GM19023 (cell line): ENCODE results near the gene CCDC85B.

Source experiments
- ATAC-seq: cut with Tn5 transposase; IDR thresholded peaks from one replicate; pipeline ENCODE4 v1.9.1; 2021; ENCODE audit warnings: mild to moderate bottlenecking, moderate library complexity; ENCODE audit not compliant: unreplicated experiment

The CCDC85B gene

GRCh38 chr11:65903715-65904114 lies 13.2 kb downstream of the CCDC85B start:
- ATAC-seq: no peak

DNA sequence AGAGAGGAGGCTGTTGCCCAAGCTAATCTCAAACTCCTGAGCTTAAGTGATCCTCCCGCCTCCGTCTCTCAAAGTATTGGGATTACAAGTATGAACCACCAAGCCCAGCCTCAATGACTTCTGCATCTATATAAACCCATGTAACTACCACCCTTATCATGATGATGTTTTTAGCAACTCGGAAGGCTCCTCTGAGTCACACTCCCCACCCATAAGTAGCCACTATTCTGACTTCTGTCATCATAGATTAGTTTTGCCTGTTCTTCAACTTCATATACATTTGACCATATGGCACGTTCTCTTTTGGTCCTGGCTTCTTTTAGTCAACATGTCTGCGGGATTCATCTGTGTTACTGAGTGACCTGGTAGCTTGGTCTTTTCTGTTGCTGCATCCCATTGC lies 16.1 kb downstream of the CCDC85B start:
- no peak for ATAC-seq

DNA sequence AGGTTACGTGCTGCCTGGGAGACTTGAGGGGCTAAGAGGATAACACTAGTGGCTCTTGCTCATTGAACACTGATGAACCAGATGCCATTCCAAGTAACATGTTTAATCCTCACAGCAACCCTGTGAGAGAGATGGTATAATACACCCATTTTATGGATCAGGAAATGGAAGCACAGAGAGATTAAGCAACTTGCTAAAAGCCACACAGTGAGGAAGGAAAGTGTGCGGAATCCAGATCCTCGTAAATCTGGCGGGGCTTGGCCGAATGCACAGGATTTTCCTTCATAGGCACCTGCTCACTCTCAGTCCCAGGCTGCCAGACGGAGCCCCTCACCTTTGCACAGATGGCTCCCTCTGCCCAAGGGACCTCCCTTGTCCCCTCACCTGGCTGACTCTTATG lies 17.4 kb downstream of the CCDC85B start:
- ATAC-seq: no peak

- no peak for ATAC-seq
Measured at GRCh38 chr11:65911682-65912568, 21.5 kb downstream of the CCDC85B start.

DNA sequence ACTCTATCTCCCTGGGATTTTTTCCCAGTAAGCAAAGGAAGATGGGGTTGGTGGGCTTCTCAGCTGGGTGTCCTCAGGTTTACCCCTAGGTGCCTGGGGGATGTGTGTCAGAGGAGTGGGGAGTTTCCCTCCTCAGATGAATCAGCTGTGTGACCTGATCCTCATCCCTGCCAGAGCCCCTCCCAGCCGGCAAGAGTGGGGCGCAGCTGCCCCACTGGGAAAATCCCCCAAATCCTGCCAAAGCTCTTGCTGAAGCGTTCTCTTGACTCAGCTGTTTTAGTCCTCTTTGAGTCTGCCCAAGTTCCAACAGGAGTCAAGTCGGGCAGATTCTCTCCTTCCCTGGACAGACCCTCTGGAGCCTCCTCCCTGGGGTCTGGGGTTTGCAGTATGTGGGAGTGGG lies 22.4 kb downstream of the CCDC85B start:
- no peak for ATAC-seq

GRCh38 chr11:65915101-65915820 lies 24.8 kb downstream of the CCDC85B start:
- ATAC-seq: no peak

DNA sequence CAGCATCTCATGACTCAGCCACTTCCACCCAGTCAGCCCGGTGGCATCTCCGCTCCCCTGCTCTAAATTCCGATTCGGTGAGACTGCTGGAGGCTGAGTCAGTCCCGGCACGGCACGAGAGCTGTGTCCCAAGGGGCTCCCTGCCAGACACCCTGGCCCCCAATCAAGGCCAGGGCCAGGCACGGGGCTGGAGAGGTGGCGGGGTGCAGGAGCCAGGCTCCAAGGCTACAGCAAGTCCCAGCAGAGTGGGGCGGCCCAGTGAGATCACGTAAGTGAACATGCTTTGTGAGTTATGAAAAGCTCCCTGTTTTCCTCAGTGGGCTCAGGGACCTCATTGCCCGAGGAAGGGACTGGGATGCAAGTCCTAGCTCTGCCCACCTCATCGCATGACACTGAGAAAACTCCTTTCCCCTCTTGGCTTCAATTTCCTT lies 25.4 kb downstream of the CCDC85B start:
- ATAC-seq: no peak

DNA sequence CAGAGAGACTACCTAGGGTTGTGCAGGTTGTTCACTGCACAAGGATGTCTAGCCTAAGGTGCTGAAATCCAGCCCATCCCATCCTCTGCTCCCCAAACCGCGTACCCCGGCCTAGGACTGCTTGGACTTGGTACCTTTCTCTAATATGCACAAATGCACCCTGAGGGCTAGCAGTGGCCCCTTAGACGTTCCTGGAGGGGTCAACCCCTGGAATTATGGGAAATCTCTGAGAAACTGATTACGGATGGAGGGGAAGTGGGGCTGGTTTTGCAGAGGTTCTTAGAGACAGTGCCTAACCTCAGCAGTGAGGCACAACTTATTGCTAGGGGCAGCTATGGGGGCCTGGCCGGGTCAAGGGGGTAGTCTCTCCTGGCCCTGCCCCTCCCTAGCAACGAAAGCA lies 25.9 kb downstream of the CCDC85B start:
- no peak for ATAC-seq

- ATAC-seq: no peak
Measured at GRCh38 chr11:65917077-65917433, 26.6 kb downstream of the CCDC85B start.

- no peak for ATAC-seq
Measured at GRCh38 chr11:65917434-65918210, 27.1 kb downstream of the CCDC85B start.

DNA sequence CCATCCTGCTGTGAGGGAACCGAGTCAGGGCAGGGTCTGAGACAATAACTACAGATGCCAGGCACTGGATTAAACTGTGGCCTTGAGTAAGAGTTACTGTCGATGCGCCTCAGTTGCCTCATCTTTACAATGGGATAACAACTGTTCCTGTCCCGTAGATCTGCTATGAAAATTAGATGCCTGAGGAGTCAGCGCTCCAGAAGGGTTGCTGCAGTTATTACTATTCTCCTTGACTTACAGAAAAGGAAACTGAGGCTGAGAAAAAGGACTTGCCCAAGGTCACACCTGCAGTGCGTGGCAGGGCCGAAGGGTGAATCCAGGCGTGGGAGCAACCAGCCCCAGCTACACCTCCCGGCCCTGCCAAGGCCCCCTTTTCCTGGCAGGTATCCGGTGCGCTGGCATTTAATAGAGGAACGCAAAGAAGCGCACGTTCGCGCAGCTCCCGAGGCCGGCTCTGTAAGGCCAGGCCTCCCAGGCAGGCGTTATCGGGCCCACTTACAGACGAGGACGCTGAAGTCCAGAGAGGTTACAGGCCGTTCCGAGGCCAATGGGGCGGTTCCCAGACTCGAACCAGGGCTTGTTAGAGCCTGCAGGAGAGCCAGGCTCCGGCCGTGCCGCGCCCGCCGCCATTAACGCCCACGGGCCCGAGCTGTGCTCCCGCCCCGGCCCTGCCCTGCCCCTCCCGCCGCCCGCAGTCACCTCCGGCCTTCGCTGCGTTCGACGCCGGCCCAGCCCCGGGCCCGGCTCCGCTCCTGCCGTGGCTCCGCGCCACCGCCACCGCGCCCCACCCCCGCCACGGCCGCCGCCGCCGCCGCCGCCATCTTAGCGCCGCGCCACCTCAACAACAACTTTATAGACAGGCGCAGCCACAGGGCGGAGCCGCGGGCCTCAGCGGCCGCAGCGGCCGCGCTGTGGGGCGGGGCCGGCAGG lies 28.0 kb downstream of the CCDC85B start, which contains the start of gene C11orf68:
TSS of gene C11orf68 (minus strand) at position 852 of the 930 bp plus-strand sequence. CDS start at position 821, 31 bp downstream.
- peak; percentile 50 for ATAC-seq

DNA sequence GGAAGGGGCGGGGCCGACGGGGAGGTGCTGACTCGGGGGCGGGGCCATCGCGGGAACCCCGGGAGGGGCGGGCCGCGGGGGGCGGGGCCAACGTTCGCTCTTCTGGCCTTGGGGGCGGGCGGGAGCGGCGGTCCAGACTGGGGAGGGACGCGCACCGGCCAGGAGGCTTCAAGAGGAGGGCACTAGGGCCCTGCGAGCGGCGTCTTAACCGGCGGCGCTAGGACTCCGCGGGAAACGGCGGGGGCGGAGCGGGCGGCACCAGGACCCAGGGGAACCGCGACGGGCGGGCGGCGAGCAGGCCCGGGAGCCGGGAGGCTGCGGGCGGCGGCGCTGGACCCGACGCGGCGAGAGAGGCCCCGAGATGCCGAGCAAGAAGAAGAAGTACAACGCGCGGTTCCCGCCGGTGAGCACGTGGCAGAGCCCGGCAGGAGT lies 28.7 kb downstream of the CCDC85B start, which contains the start of gene DRAP1:
TSS of gene DRAP1 (plus strand) at position 286 of the 432 bp plus-strand sequence. CDS start at position 362, 76 bp downstream.
- peak; percentile 89 for ATAC-seq

- peak; percentile 44 for ATAC-seq
Measured at GRCh38 chr11:65919573-65920371, 29.3 kb downstream of the CCDC85B start.

- ATAC-seq: no peak
Measured at GRCh38 chr11:65920372-65920802, 29.9 kb downstream of the CCDC85B start.

DNA sequence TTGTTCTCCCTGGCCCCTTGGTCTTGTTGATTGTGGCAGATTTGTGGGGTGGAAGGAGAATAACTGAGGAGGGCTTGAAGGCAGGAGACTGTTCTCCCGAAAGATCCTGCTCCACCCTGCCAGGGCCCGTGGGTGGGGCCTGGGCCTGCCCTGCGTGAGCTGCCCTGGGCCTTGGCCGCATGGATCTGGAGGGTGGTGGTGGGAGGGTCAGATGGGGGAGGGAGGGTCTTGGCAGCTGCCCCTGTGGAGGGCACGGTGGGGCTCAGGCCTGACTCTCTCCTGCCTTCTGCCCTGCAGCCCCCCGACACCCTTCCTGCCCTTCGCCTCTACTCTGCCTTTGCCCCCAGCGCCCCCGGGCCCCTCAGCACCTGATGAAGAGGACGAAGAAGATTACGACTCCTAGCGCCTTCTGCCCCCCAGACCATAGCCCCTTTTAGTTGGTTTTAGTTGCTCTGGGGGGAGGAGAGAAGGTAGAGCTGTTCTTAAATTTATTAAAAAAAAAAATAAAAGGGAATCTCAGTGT lies 30.6 kb downstream of the CCDC85B start:
- no peak for ATAC-seq

DNA sequence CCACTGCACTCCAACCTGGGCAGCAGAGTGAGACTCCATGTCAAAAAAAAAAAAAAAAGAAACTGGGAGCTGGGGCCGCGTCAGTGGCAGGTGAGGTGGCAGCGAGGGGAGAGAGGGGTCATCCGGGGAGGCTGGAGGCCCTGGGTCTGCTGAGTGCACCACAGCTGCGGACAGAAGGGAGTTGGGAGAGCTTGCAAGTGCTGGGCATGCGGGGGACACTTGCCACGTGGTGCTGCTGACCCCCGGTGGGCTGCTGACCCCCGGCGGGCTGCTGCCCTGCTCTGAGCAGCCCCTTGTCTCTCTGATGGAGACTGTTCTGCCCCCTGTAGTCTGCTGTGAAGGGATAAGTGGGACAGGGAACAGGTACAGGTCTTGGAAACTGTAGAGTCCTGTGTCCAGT lies 31.4 kb downstream of the CCDC85B start:
- ATAC-seq: no peak

- no peak for ATAC-seq
Measured at GRCh38 chr11:65922565-65922964, 32.1 kb downstream of the CCDC85B start.

GRCh38 chr11:65925397-65925796 lies 34.9 kb downstream of the CCDC85B start:
- no peak for ATAC-seq

GRCh38 chr11:65927904-65928397 lies 37.5 kb downstream of the CCDC85B start:
- ATAC-seq: peak; percentile 62
